RWPE1 (cell line): ENCODE data around the gene DGKI.
"Not testable (repeated sequence)": the region's sequence is repeated elsewhere in the genome, so short reads cannot be mapped to it uniquely, and the experiment has no call there.

Experiments
- CTCF ChIA-PET: fragments of 350-600 bp; sonication (Branson Sonifier 250); formaldehyde crosslinking; extraction: SDS; loops from one replicate; lab custom pipeline; 2021; lab: Yijun Ruan, JAX
- POLR2A ChIA-PET: fragments of 400-600 bp; formaldehyde crosslinking; extraction: SDS; loops from one replicate; lab custom pipeline; 2020; ENCODE audit warnings: antibody characterized with exemption; ENCODE audit not compliant: low non-redundant PET; lab: Yijun Ruan, JAX
- DNase-seq: peaks from one replicate; pipeline ENCODE4 v3.0.0; 2012; ENCODE audit warnings: low spot score
- H3K27ac ChIP-seq: fragments of 450-650 bp; 2 replicates; pipeline ENCODE4 v1.5.1; 2017
- TF ChIP-seq, protein P1 (sequence below): fragments of 450-650 bp; conservative IDR thresholded peaks from 2 replicates; pipeline ENCODE4 v1.5.1; 2017; ENCODE audit warnings: low read depth, mild to moderate bottlenecking

DGKI gene

DNA sequence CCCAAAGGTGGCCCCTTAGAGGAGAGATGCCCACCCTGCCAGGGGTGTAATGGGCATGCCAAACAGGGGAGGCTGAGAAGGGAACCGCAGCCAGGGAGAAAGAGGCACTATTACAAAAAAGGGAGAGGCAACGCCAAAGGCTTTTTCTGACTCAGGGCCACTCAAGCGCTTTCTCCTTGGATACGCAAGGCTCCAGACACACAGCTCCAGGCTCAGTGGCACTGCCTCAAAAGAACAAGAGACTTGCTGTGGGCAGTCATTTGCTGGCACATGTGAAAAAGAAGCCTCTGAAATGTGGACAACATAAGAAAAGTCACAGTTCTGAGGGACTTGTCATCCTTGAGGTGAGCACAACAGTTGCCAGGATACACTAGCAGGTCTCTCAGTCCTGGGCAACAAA lies 128.4 kb downstream of the DGKI start:
- ChIA-PET CTCF (no interaction called here), POLR2A (no interaction called here)
- TF ChIP-seq, protein P1, sequence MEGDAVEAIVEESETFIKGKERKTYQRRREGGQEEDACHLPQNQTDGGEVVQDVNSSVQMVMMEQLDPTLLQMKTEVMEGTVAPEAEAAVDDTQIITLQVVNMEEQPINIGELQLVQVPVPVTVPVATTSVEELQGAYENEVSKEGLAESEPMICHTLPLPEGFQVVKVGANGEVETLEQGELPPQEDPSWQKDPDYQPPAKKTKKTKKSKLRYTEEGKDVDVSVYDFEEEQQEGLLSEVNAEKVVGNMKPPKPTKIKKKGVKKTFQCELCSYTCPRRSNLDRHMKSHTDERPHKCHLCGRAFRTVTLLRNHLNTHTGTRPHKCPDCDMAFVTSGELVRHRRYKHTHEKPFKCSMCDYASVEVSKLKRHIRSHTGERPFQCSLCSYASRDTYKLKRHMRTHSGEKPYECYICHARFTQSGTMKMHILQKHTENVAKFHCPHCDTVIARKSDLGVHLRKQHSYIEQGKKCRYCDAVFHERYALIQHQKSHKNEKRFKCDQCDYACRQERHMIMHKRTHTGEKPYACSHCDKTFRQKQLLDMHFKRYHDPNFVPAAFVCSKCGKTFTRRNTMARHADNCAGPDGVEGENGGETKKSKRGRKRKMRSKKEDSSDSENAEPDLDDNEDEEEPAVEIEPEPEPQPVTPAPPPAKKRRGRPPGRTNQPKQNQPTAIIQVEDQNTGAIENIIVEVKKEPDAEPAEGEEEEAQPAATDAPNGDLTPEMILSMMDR, result no peak
- DNase-seq, result no peak
- no peak overlapping the region for H3K27ac ChIP-seq

DNA sequence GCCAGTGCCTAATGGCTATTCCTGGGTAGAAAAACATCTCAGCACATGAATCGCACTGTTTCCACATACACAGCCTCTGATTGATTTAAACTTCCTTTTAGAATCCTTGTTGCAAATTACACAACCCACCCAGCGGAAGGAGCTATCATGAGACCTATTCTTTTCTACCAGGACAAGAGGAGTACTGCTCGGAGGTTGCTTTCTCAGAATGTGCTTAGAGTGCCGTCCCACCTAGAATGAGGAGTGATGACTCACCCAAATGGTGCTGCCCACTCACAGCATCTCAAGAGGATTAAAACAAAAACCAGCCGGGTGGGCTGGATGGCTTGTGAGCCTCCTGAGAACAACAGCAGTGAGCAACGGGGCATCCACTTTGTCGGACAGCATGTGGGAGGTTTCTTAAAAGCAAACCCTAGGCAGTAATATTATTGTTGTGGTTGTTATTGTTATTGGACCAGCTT lies 128.9 kb downstream of the DGKI start:
- CTCF ChIA-PET, result no interaction called here
- POLR2A ChIA-PET, result no interaction called here
- no peak for DNase-seq
- TF ChIP-seq, protein P1, result no peak
- no peak overlapping the region for H3K27ac ChIP-seq

DNA sequence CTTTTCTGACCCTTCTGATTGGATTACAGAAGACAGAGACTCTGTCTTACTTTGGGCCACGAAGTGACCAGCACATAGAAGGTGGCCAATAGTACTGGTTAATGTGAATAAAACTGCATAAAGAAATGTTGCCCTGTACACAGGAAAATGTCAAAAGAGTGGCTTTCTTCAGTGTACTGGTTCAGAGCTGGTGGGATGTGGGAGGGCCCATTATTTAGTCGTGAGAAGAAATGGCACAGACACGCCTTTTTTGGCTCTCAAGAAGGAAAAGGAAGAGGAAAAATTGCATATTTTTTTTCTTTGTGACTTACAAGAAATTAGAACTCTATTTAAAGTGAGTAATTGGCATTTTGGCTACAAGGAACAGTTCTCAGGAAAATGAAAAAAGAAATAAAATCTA lies 129.7 kb downstream of the DGKI start:
- ChIA-PET POLR2A (no interaction called here), CTCF (interaction anchor here (0.8 kb wide), 1 partner anchor 58 kb away, joined by 3 read pairs; no protein-coding TSS in a partner anchor)
- no peak overlapping the region for H3K27ac ChIP-seq
- TF ChIP-seq, protein P1, result no peak
- DNase-seq, result no peak

DNA sequence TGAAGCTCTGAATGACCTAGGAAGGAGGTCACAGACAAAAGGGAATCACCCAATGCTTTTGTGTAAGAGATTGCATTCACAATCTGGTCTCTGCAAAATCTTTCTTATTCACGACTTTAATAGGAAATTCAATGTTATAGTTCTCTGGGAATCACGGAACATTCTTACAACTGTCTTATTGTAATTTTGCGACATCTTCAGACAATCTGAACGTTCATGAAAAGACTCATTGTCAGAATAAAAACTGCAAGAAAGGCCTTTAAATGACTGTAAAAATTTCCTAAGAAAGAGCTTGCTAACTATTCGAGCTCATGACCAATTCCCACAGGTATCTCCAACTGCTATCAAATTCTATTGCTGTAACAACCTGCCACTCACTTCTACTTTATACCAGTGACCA lies 130.7 kb downstream of the DGKI start:
- ChIA-PET CTCF (no interaction called here), POLR2A (no interaction called here)
- H3K27ac ChIP-seq, result no peak overlapping the region
- no peak for DNase-seq
- TF ChIP-seq, protein P1, result no peak

DNA sequence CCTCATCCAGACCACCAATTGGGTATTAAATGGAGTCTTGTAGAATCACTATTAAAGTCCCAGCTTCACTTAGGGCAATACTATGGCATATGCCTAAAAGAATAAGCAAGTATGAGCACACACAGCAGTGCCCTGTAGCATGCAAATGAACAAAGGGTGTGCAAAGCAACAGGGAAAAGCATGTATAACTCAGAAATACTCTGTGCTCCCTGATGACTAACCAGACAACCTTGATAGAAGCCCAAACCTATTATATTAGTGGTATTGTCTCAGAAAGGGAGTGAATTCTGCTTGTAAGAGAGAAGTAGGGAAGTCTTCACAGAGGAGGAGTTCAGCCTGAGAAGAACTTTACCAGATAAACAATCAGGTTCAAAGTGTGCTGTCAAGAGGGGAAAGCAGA lies 131.2 kb downstream of the DGKI start:
- ChIA-PET CTCF (no interaction called here), POLR2A (no interaction called here)
- no peak for DNase-seq
- TF ChIP-seq, protein P1, result no peak
- no peak overlapping the region for H3K27ac ChIP-seq

DNA sequence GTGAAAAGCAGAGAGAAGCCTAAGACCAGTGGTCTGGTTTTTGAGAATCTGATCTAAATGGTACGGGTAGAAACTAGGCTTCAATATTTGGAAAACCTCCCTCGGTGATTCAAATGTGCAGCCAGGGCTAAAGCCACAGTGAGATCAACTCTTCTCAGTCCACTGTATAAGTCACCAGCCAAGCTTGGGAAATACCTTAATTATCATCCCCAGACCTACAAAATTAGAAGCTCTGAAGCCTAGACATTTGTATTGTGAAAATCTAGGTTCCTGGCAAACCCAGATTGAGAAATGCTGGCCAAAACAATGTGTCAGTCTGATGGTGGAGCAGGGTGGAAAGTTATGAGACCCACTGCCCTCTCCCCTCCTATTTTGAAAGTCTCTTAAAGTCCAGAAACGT lies 131.7 kb downstream of the DGKI start:
- POLR2A ChIA-PET, result no interaction called here

DNA sequence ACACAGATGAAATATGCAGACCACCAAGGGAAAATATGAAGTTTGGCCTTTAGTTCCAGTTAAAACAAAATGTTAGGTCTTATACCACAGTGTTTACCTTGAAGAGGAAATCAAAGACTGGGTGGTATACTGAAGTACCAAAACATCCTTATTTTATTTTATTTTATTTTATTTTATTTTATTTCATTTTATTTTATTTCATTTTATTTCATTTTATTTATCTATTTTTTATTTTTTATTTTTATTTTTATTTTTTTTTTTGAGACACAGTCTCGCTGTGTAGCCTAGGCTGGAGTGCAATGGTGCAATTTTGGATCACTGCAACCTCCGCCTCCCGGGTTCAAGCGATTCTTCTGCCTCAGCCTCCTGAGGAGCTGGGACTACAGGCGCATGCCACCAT lies 140.4 kb downstream of the DGKI start:
- POLR2A ChIA-PET, CTCF ChIA-PET, DNase-seq, H3K27ac ChIP-seq: not testable (repeated sequence)

More for the DNA sequence above, 131.7 kb downstream of the DGKI start:
- TF ChIP-seq, protein P1, result no peak
- no peak for DNase-seq
- CTCF ChIA-PET, result no interaction called here
- no peak overlapping the region for H3K27ac ChIP-seq
